Endothelial cell (in vitro differentiated cells): ENCODE data around the gene NF1. TPM values are rescaled to one million over a fixed set of nuclear protein-coding genes. Genes with fewer than 3 reads are reported as not detected.
A peak's percentile ranks its signal among the peaks of the same experiment; 100 is the strongest.

ENCODE experiments used
- DNase-seq: peaks from one replicate; pipeline ENCODE4 v3.0.0; 2021; ENCODE audit warnings: low spot score
- H3K27ac Mint-ChIP-seq: one replicate; pipeline ENCODE4 v1.8.0; 2021; ENCODE audit warnings: mixed read lengths, inconsistent platforms; ENCODE audit not compliant: unreplicated experiment
- H3K27me3 Mint-ChIP-seq: one replicate; pipeline ENCODE4 v1.8.0; 2021; ENCODE audit warnings: mild to moderate bottlenecking, moderate library complexity, mixed read lengths, inconsistent platforms; ENCODE audit not compliant: unreplicated experiment
- H3K36me3 Mint-ChIP-seq: one replicate; pipeline ENCODE4 v1.8.0; 2021; ENCODE audit warnings: mild to moderate bottlenecking, low read depth, mixed read lengths, inconsistent platforms; ENCODE audit not compliant: unreplicated experiment
- H3K4me1 Mint-ChIP-seq: one replicate; pipeline ENCODE4 v1.8.0; 2021; ENCODE audit warnings: mild to moderate bottlenecking, mixed read lengths, inconsistent platforms; ENCODE audit not compliant: unreplicated experiment
- H3K4me3 Mint-ChIP-seq: one replicate; pipeline ENCODE4 v1.8.0; 2021; ENCODE audit warnings: mild to moderate bottlenecking, mixed read lengths, inconsistent platforms; ENCODE audit not compliant: unreplicated experiment
- H3K9me3 Mint-ChIP-seq: one replicate; pipeline ENCODE4 v1.8.0; 2021; ENCODE audit warnings: mixed read lengths, inconsistent platforms; ENCODE audit not compliant: unreplicated experiment
- CTCF ChIP-seq: fragments of 200-600 bp; sonication (generic); IDR thresholded peaks from one replicate; pipeline ENCODE4 v1.5.0; 2021; ENCODE audit warnings: antibody characterized with exemption; ENCODE audit not compliant: unreplicated experiment
- total RNA-seq: library from RNA; stranded (reverse); fragmentation: NEBNext Ultra II Directional; extraction: Animal tissue kit (Norgen Biotek cat#: 25700); gene quantifications from one replicate; pipeline ENCODE4 v1.2.1, GENCODE V29; 2021; ENCODE audit not compliant: unreplicated experiment

The NF1 gene
- total RNA-seq, 1 donor from 2014 or later: 52.7 TPM

GRCh38 chr17:31211352-31212012 lies 116.7 kb downstream of the NF1 start:
- H3K27ac Mint-ChIP-seq: no peak overlapping the region
- no peak overlapping the region for H3K4me3 Mint-ChIP-seq
- no peaks in the 10 kb centered on the region for H3K9me3 Mint-ChIP-seq
- no peak for TF ChIP-seq CTCF
- DNase-seq: no peak
- no peaks in the 10 kb centered on the region for H3K36me3 Mint-ChIP-seq
- H3K4me1 Mint-ChIP-seq: no peaks in the 10 kb centered on the region
- H3K27me3 Mint-ChIP-seq: no peaks in the 10 kb centered on the region

- Mint-ChIP-seq H3K4me1 (no peaks in the 10 kb centered on the region), H3K9me3 (no peaks in the 10 kb centered on the region), H3K36me3 (no peaks in the 10 kb centered on the region), H3K4me3 (no peak overlapping the region), H3K27me3 (no peaks in the 10 kb centered on the region), H3K27ac (no peak overlapping the region)
- no peak for DNase-seq
- peak; percentile 76 for TF ChIP-seq CTCF
Observed at GRCh38 chr17:31216031-31216751, 121.4 kb downstream of the NF1 start.

- Mint-ChIP-seq H3K36me3 (no peaks in the 10 kb centered on the region), H3K4me1 (peaks cover 24% of the 10 kb centered on the region), H3K9me3 (no peaks in the 10 kb centered on the region), H3K4me3 (no peak overlapping the region), H3K27ac (no peak overlapping the region), H3K27me3 (peaks cover 4% of the 10 kb centered on the region)
- no peak for TF ChIP-seq CTCF
- DNase-seq: no peak
Observed at GRCh38 chr17:31224366-31224765, 129.6 kb downstream of the NF1 start.

- no peak for TF ChIP-seq CTCF
- no peak for DNase-seq
- H3K4me1 Mint-ChIP-seq: peaks cover 24% of the 10 kb centered on the region
- peak overlapping the region; percentile 98 for H3K27ac Mint-ChIP-seq
- peaks cover 4% of the 10 kb centered on the region for H3K27me3 Mint-ChIP-seq
- H3K4me3 Mint-ChIP-seq: no peak overlapping the region
- peaks cover 4% of the 10 kb centered on the region for H3K36me3 Mint-ChIP-seq
- no peaks in the 10 kb centered on the region for H3K9me3 Mint-ChIP-seq
Observed at GRCh38 chr17:31225831-31226230, 131.1 kb downstream of the NF1 start.

GRCh38 chr17:31226373-31226772 lies 131.6 kb downstream of the NF1 start:
- peak; percentile 53 for DNase-seq
- peaks cover 24% of the 10 kb centered on the region for H3K4me1 Mint-ChIP-seq
- peak overlapping the region; percentile 15 for H3K4me3 Mint-ChIP-seq
- no peak for TF ChIP-seq CTCF
- peak overlapping the region; percentile 98 for H3K27ac Mint-ChIP-seq
- H3K36me3 Mint-ChIP-seq: peaks cover 7% of the 10 kb centered on the region
- no peaks in the 10 kb centered on the region for H3K9me3 Mint-ChIP-seq
- H3K27me3 Mint-ChIP-seq: peaks cover 4% of the 10 kb centered on the region
